ENCODE data around the gene TAP2.

TAP2 gene

DNA sequence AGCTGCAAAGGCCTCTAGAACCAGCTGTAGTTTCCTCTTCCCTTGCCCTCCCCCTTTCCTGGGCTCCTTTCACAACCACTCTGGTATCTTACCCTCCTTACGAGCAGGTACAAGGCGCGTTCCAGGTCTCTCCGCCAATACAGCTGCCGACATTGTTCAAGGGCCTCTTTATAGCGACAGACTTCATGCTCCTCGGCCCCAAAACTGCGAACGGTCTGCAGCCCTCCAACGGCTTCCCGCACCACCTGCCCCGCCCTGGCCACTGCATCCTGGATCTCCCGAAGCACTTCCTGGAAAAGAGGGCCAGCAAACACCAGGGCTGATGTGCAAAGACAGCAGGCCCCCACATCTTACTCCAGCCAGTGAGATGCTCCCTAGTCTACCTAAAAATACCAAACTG, 6.0 kb downstream of the TAP2 start:
- DNase-seq (ENCODE audit: extremely low read depth, low read depth): no peak
- TF ChIP-seq, protein P1, sequence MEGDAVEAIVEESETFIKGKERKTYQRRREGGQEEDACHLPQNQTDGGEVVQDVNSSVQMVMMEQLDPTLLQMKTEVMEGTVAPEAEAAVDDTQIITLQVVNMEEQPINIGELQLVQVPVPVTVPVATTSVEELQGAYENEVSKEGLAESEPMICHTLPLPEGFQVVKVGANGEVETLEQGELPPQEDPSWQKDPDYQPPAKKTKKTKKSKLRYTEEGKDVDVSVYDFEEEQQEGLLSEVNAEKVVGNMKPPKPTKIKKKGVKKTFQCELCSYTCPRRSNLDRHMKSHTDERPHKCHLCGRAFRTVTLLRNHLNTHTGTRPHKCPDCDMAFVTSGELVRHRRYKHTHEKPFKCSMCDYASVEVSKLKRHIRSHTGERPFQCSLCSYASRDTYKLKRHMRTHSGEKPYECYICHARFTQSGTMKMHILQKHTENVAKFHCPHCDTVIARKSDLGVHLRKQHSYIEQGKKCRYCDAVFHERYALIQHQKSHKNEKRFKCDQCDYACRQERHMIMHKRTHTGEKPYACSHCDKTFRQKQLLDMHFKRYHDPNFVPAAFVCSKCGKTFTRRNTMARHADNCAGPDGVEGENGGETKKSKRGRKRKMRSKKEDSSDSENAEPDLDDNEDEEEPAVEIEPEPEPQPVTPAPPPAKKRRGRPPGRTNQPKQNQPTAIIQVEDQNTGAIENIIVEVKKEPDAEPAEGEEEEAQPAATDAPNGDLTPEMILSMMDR (IDR thresholded peaks at IDR 0.05; ENCODE audit: low read depth, low read length): no peak

DNA sequence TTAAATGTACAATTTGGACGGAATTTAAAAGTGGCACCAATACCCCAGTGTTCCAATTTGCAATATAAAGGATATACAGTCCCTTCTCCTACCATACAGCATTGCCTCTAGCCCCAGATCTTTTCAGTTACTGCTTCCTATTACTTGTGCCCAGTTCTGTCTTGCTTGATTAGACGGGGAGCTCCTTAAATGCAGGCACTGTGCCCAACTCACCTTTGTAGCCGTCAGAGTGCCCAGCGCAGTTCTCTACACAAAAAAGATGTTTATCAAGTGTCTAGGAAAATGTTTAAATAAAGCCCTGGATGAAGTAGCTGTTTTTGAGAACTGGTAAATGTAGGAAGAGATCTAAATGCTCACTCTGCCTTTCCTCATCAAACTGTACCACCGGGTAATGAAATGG, 7.6 kb downstream of the TAP2 start:
- TF ChIP-seq, protein P1 (IDR thresholded peaks at IDR 0.05; ENCODE audit: low read depth, low read length): no peak
- DNase-seq (ENCODE audit: extremely low read depth, low read depth): no peak

DNA sequence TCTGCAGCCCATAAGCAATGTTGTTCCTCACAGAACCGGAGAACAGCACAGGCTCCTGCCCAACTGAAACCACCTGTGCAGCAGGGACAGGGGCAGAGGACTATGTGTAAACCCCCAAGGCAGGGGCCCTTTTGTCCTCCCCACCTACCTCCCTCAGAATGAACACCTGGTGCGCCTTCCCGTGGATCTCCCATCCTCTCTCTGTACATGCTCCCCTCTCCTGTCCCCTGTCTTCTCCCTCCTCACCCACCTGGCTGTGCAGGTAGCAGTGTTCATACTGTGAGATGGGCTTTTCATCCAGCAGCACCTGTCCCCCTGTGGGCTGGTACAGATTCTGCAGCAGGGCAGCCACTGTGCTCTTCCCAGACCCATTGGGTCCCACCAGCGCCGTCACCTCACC, 8.5 kb downstream of the TAP2 start:
- no peak for DNase-seq (ENCODE audit: extremely low read depth, low read depth)
- TF ChIP-seq, protein P1 (IDR thresholded peaks at IDR 0.05; ENCODE audit: low read depth, low read length): no peak

DNA sequence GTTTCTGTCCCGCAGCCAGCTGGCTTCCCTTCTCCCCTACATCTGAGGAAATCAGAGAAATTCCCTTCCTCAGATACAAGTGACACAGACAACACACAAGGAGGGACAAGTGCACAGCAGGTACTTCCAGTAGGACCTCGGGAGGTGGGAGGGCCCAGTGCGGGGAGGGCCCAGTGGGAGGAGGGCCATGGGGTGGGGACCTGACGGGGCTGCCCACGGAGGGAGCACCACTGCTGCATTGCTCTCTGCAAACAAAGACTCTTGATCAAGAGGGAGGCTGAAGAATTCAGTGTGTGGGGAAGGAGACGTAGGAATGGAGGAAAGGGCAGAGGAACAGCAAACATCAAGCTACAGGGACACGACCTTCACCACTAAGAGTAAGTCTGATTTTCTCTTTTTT, 9.0 kb downstream of the TAP2 start:
- TF ChIP-seq, protein P1 (IDR thresholded peaks at IDR 0.05; ENCODE audit: low read depth, low read length): no peak

DNA sequence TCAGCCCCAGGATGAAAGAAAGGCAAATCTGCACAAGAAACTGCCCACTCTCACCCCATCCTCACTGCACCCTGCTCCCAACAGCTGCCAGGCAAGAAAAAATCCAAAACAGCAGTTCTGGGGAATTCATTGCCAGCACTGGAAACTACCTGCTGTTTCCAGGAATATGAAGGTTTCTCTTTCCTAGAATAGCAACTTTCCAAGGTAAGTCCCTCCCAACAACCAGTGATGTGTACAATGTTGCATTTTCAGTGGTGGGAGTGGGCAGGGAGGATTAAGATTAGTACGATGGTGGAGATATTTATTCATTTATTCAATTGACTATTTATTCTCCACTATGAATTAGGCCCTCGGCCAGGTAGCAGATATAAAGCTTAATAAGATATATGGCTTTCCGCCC, 11.5 kb downstream of the TAP2 start:
- TF ChIP-seq, protein P1 (IDR thresholded peaks at IDR 0.05; ENCODE audit: low read depth, low read length): no peak
- no peak for DNase-seq (ENCODE audit: extremely low read depth, low read depth)

More for the DNA sequence above, 9.0 kb downstream of the TAP2 start:
- no peak for DNase-seq (ENCODE audit: extremely low read depth, low read depth)

DNA sequence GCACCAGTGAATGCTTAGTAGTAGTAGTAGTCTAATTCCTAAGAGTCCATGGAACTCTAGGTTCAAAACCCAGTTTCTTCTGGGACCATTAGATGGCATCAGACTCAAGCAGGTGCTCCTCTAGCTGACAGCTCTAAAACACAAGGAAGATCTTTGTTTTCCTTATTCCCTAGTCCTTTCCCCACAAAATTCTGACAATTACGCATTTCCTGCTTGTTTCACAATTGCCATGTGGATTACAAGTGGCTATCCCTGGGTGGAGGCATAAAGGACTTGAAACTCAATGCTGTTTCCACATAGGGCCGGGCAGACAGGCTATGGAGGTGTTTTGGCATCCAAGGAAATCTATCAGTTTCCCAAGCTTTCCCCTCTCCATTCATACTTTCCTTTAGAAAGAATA, 12.6 kb downstream of the TAP2 start:
- TF ChIP-seq, protein P1 (IDR thresholded peaks at IDR 0.05; ENCODE audit: low read depth, low read length): peak; percentile 45
- peak; percentile 44 for DNase-seq (ENCODE audit: extremely low read depth, low read depth)

DNA sequence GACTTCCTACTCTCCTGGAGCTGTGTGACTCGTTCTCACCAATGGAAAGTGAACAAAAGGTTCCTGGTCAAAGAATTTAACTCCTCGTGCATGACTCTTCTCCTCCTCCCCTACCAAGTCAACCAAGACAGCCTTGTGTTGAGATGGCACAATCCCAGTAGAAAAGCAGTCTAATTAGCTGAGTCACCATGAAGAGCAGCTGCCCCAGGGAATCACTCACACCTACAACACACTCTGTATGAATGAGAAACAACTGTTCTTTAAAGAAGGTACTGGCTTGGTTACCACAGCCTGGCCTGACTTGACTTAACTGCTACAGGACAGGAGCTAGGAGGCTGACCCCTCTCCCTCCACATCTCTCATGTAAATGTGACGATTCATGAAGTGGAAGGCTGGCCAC, 18.8 kb downstream of the TAP2 start:
- DNase-seq (ENCODE audit: extremely low read depth, low read depth): no peak
- TF ChIP-seq, protein P1 (IDR thresholded peaks at IDR 0.05; ENCODE audit: low read depth, low read length): no peak
